RPMI8226 (cell line): Measurements from ENCODE around the gene ATP6V1B1.
"Not testable (repeated sequence)": the region's sequence is repeated elsewhere in the genome, so short reads cannot be mapped to it uniquely, and the experiment has no call there.

Source experiments
- DNase-seq: peaks from one replicate; pipeline ENCODE4 v3.0.0-alpha.2; 2015

The ATP6V1B1 gene

GRCh38 chr2:70992945-70993853, 57.5 kb downstream of the ATP6V1B1 start:
- no peak for DNase-seq

DNA sequence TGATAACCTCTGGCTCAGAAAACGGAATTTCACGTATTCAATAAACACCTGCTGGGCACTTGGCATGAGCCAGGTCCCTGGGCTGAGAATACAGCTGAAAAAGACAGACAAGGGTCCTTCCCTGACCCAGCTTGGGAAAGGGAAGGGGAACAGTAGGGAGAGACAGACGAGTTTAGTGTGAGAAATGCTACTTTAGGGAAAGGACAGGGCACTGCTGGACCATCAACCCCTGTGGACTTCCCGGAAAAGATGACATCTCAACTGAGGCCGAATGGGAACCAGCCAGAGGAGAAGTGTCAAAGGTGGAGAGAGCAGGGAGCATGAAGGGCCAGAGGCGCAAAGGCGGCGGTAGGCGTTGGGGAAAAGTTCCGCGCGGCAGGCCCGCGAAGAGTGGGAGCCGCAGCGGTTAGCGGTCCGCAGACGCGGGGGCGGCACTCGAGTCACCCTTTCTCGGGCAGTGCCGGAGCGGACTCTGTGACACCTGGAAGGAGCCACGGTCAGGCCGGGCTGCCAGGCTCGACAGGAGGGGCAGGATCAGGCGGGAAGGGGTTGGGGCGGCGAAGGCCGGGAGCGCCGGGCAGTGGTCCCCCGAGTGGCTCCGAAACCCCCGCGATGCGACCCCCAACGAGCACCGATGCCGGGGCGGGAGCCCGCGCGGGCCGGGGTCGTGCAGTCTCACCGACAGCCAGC, 58.5 kb downstream of the ATP6V1B1 start:
- DNase-seq, result peak; percentile 45

DNA sequence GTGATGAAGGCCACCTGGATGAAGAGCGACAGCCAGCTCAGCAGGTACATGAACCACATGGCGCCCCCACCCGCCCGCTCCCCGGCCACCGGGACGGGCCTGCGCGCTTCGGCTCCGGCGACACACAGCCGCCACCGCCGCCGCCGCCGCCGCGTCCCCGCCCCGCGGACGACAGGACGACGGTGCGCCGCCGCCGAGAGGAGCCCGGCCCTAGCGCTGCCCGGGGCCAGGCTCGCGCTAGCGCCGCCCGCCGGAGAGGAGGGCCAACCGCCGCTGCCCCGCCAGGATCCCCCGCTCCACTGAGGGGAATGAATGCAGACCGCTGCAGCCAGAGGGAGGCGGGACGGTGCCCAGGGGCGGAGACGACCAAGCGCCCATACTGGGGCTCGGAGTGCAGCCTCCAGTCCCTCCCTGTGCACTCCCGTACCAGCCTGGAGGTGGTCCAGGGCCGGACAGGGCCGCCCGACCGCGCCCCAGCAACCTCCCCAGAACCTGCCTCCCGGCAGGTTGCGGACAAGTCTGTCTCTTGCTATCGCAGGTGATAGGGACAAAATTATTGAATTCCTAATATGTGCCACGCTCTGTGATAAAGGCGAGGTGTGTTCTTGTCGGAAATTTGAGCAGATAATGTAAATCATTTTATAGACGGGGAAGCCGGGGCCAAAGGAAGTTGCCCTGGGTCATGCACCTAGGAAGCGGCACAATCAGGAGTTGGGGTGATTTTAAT, 59.2 kb downstream of the ATP6V1B1 start, which contains the start of gene TEX261:
Gene TEX261 (minus strand): TSS at position 175 of the 727 bp plus-strand sequence. CDS start 116 bp downstream, at position 59.
- peak; percentile 92 for DNase-seq

DNA sequence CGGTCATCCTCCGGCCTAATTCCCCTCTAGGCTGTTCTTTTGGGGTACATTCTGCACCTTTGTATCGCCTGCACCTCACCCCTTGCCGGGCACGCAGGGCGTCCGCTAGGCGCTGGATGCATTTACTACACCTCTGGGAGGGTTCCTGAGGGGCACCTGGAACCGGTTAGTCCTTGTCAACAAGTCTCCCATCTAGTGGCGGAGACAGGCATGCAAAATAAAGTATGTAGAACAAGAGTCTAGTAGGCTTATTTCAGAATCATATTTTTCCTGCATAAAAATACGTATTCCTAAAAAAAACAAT, 59.7 kb downstream of the ATP6V1B1 start:
- peak; percentile 78 for DNase-seq

- not testable (repeated sequence) for DNase-seq
These were observed 63.2 kb downstream of the ATP6V1B1 start for GRCh38 chr2:70998885-70999284.

DNA sequence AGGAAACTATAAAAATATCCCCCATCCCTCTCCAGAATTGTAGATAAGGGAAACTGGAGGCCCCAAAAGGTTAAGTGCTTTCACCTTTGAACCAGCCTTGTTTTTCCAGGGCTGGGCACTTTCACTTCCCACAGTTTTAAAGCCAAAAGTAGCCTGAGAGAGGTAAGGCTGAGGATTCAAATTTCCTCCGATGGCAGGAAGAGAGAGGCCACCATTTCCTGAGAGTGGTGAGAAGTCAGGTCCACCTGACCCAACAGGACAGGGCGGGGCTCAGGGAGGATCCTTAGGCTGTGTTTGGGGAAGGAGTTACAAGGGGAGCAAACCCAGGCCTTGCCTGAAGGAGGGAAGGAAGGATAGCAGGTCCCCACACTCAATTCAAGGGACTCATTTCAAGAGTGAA, 63.7 kb downstream of the ATP6V1B1 start:
- peak; percentile 32 for DNase-seq

- DNase-seq, result not testable (repeated sequence)
These were observed 64.2 kb downstream of the ATP6V1B1 start for GRCh38 chr2:70999931-71000330.

- peak; percentile 84 for DNase-seq
These were observed 65.3 kb downstream of the ATP6V1B1 start for GRCh38 chr2:71000780-71001591.

DNA sequence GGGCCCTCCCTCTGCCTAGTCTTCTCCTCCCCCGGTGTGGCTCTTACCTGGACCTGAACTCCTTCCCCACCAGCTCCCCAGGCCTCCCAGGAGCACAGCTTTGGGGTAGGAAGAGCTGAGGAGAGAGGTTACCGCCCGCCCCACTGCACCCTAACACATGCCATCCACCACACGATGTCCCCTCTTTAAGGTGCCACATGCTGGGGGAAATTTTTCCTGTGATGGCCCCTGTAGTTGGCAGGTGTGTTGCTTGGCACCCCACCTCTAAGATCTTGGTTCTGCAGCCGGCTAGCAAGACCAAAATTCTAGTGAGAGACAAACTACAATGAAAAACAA, 65.9 kb downstream of the ATP6V1B1 start:
- no peak for DNase-seq

DNA sequence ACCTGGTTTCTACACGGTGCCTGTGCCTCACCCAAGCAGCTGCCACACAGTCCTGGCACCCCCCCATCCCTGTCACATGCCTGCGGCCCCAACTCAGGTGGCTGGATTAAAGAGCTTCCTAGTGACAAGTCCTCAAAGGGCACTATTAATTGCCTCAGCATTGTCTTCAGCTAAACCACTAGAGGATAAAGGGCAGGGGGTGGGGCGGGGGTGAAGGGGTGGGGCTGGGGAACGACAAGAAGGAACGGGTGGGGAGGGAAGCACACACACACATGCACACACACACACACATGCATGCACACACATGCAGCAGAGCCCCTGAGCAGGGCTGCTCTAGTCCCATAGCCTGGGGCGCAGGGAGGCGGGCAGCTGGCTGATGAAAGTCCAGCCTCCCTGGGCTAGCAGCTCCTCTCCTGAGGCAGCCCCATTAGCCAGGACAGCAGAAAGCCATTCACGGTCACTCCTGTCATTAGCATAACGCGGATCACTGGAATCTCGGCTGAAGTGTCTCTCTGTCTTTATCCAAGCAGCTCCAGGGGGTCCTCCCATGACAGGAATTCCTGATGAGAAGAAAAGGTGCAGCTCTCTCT, 66.4 kb downstream of the ATP6V1B1 start:
- DNase-seq, result no peak

DNA sequence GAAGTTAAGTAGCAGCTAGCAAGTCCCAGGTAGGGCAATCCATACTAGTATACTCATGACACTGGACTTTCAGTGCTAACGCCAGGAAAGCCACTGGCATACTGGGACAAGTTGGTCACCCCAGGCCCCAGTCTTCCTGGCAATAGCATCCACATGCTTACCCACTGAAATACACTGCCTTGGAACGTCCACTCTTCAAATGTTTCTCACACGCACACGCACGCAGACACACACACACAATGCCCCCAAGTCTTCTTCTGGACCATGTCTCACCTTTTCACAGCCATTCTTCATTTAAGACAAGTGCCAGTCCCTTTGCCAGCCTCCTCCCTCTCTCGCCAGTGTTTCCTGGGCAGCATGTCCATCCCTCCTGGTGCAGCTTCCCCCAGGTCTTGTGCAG, 67.7 kb downstream of the ATP6V1B1 start:
- no peak for DNase-seq

DNA sequence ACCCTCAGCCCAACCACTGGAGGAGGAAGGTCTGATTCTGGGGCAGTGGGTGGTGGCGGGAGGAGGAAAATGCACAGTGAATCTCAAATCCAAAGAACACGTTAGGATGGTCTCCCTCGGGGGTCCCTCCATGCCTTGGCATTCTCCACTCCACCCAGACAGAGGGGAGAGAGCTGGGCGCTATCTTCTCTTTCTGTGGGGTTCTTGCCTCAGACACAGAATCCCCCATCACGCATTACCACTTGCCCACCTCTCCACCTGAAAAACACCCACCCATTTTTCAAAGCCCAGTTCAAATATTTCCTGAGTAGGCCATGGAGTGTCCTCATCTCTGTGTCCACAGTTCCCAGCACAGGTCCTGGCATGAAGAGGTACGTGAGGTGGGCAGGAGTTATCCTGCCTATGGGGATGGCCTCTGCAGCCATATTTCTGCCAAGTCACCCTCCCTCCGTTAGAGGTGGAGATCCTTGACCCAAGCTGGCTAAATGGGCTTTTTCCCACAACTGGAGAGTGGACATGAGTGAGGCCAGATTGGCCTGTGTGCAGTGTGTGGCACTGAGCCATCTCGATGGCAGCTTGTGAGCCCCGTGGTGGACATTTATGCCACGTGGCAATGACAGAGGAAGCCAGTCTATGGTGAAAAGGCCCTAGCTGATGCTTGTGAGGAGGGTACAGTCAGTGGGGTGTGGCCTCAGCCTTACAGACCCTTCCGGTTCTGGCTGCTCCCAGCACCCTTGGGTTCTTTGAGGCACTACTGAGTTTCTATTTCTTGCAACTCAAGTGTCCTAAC, 68.5 kb downstream of the ATP6V1B1 start:
- DNase-seq, result no peak

DNA sequence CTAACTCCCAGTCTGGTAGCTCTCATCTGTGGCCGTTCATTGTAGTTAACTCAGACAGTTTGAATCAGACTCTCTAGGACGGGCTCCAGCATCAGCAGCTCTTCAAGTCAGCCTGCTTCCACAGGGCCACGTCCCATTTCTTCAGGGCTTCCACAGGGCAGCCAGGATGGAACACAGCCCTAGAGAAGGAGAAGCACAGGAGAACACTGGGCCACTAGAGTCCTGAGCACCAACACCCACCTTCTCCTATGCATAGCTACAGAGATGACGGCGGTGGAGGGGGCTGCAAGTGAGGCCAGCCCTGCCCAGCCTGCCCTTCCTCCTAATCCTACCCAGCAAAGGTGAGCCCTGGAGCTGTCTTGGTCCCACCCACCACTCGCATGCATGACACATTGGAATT, 69.2 kb downstream of the ATP6V1B1 start:
- DNase-seq, result no peak

- DNase-seq, result no peak
These were observed 69.8 kb downstream of the ATP6V1B1 start for GRCh38 chr2:71005271-71006202.

- no peak for DNase-seq
These were observed 70.6 kb downstream of the ATP6V1B1 start for GRCh38 chr2:71006323-71006722.

GRCh38 chr2:71006955-71007799, 71.5 kb downstream of the ATP6V1B1 start:
- no peak for DNase-seq

DNA sequence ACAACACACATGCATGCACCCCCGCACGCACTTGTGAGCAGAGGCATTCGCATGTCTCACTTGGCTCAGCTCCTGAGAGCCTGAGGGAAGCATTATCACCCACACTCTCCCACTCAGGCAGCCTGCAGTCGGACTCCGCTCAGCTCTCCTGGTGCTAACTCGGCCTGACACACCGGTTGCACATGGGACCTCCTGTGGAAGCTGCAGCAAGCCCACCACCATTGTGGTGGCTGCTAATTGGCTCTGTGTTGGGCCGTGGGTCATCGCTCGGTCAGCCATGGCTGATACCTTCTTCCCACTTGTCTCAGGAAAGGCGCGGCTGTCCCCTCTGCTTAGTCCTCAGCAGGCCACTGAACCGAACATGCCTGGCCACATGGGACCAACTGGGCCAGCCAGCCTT, 72.6 kb downstream of the ATP6V1B1 start:
- DNase-seq, result no peak

DNA sequence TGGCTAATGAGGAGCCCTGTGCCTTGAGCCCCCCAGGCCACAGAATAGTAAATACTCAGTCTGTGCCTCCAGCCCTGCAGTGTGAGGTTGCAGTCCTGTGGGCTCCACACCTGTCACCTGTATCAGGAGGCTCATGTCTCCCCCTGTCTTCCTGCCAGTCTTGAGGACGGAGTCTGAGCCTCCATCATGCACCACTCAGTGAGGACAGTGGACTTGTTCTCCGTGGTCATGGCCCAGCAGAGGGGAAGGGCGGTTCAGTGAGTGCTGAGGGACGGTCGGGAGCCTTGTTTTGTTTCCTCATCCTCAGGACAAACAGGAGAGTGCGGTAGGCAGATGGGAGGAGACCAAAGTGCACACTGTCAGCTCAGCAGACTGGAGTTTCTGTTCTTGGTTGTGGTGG, 76.1 kb downstream of the ATP6V1B1 start:
- not testable (repeated sequence) for DNase-seq
